ENCODE results near the gene RPL22.
"Not testable (repeated sequence)": the region's sequence is repeated elsewhere in the genome, so short reads cannot be mapped to it uniquely, and the experiment has no call there.

Gene RPL22

DNA sequence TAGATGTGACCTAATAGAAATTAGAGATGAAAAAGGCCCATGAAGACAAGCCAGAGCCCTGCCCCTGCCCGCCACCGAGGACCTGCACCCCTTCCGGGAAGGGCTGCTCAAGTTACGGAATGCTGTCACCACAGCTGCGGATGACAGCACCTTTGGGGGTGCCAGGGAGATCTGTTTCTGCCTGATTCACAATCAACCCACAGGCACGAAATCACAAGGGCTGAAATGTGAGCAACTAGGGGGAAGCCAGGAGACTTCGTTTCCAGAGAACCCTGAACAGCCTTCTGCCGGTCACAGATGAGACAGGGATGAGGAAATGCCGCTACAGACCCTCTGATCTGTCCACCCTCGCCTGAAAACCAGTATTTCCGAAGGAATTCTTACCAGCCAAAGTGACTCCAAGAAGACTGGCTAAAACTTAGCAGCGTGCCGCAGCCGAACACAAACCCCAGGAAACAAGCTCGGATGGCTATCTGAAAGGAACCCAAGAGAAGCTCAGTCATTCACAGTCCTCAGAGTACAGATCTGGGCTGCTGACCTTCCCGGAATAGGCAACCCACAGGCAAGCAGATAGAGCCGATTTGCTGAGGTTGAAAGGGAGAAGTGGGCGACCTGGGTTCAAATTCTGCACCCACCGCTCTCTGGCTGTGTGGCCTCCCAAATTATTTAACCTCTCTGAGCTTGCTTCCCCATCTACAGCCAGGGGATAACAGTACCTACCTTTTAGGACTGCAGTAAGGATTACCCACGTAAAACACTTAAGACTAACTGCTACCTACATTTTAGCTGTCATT, 35.3 kb upstream of the RPL22 start:
- DNase-seq (ENCODE audit: insufficient read length, low spot score) (no peak), FAIRE-seq (peak; percentile 75)
- no peak for TF ChIP-seq POLR2AphosphoS5 (IDR thresholded peaks at IDR 0.05; ENCODE audit: low read depth, low read length)
- TF ChIP-seq SPI1 (IDR thresholded peaks at IDR 0.05; ENCODE audit: low read depth, low read length), result no peak
- TF ChIP-seq POU2F2 (IDR thresholded peaks at IDR 0.05; ENCODE audit: low read depth, low read length), result no peak
- TF ChIP-seq POLR2A (IDR thresholded peaks at IDR 0.05; ENCODE audit: low read depth, low read length), result no peak
- TF ChIP-seq PAX5 (IDR thresholded peaks at IDR 0.05; ENCODE audit: insufficient read depth, low read length, severe bottlenecking), result no peak
- TF ChIP-seq TAF1 (IDR thresholded peaks at IDR 0.05; ENCODE audit: low read depth, low read length), result no peak

DNA sequence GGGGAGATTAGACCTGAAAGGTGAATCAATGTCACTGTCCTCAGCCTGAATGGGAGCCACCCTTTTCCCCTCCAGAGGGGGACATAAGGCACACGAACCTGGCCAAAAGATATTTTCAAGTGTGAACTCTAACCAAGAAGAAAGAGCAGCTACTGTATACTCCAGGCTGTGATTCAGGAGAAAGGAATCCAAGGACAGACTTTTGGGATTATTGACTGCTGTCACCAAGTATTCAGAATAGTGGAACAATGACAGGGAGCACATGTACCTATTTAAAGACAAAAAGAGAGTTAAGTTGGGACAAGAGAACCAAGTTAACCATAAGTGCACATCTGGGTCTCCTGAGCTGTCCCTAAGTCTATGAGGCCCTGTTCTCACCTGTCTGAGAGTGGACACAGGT, 34.0 kb upstream of the RPL22 start:
- TF ChIP-seq SPI1 (IDR thresholded peaks at IDR 0.05; ENCODE audit: low read depth, low read length), result no peak
- TF ChIP-seq TAF1 (IDR thresholded peaks at IDR 0.05; ENCODE audit: low read depth, low read length), result no peak
- TF ChIP-seq POLR2A (IDR thresholded peaks at IDR 0.05; ENCODE audit: low read depth, low read length), result no peak
- no peak for TF ChIP-seq POLR2AphosphoS5 (IDR thresholded peaks at IDR 0.05; ENCODE audit: low read depth, low read length)
- TF ChIP-seq POU2F2 (IDR thresholded peaks at IDR 0.05; ENCODE audit: low read depth, low read length), result no peak
- no peak for TF ChIP-seq PAX5 (IDR thresholded peaks at IDR 0.05; ENCODE audit: insufficient read depth, low read length, severe bottlenecking)
- no peak for FAIRE-seq

DNA sequence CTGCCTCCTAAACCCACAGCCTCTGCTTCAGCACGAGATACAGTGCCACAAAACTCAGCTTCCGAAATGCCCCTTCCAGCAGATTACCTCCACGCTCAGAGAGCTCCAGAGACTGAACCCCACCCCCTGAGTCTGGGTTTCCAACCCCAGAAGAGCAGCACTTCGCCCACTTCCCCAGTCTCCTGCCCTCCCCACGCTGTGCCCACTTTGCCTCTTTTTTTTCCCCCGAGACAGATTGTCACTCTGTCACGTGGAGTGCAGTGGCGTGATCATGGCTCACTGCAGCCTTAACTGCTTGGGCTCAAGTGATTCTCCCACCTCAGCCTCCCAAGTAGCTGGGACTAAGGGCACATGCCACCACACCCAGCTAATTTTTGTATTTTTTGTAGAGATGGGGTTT, 26.3 kb upstream of the RPL22 start:
- FAIRE-seq, result no peak
- no peak for DNase-seq (ENCODE audit: insufficient read length, low spot score)
- TF ChIP-seq SPI1 (IDR thresholded peaks at IDR 0.05; ENCODE audit: low read depth, low read length) (no peak), POLR2A (IDR thresholded peaks at IDR 0.05; ENCODE audit: low read depth, low read length) (no peak), POLR2AphosphoS5 (IDR thresholded peaks at IDR 0.05; ENCODE audit: low read depth, low read length) (no peak), PAX5 (IDR thresholded peaks at IDR 0.05; ENCODE audit: insufficient read depth, low read length, severe bottlenecking) (no peak), TAF1 (IDR thresholded peaks at IDR 0.05; ENCODE audit: low read depth, low read length) (no peak), POU2F2 (IDR thresholded peaks at IDR 0.05; ENCODE audit: low read depth, low read length) (no peak)

More for the DNA sequence above, 34.0 kb upstream of the RPL22 start:
- DNase-seq (ENCODE audit: insufficient read length, low spot score), result no peak

DNA sequence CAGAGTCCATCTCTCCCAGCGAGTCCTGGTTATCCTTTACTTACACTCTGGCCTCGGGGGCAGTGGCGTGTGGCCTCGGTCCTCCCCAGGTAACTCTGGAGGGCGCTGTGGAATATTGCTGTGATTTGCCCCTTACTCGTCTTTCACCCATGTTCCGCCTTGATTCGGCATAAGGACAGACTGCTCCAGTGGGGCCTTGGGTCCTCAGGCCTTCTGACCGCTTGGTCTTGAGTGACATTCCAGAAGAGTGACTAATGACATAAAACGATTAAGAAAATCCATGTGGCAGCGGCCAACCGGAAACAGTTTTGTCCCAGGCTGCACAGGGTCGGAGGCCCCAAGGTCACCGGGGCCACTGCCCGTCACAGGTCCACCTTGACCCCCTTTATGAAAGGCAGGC, 25.3 kb upstream of the RPL22 start:
- FAIRE-seq, result no peak
- TF ChIP-seq POLR2A (IDR thresholded peaks at IDR 0.05; ENCODE audit: low read depth, low read length), result no peak
- DNase-seq (ENCODE audit: insufficient read length, low spot score), result no peak

DNA sequence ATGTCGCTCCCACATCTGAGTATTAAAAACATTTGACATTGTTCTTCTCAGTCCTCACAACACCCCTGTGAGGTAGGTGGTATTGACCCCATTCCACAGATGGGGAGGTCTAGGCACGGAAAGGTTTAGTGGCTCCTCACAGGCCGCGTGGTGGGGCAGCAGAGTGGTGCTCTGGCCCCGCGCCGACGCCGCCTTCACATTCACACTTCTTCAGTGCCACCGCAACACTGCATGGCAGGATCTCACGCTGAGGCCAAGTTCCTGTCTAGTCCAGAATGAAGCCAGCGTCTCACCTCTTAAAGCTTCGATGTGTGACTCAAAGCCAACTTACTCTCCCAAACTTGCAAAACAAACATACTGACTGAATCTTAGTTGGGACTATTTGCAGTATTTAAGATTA, 24.2 kb upstream of the RPL22 start:
- TF ChIP-seq POLR2AphosphoS5 (IDR thresholded peaks at IDR 0.05; ENCODE audit: low read depth, low read length), result no peak
- no peak for TF ChIP-seq POU2F2 (IDR thresholded peaks at IDR 0.05; ENCODE audit: low read depth, low read length)
- no peak for TF ChIP-seq PAX5 (IDR thresholded peaks at IDR 0.05; ENCODE audit: insufficient read depth, low read length, severe bottlenecking)
- TF ChIP-seq POLR2A (IDR thresholded peaks at IDR 0.05; ENCODE audit: low read depth, low read length), result no peak
- no peak for TF ChIP-seq SPI1 (IDR thresholded peaks at IDR 0.05; ENCODE audit: low read depth, low read length)
- no peak for TF ChIP-seq TAF1 (IDR thresholded peaks at IDR 0.05; ENCODE audit: low read depth, low read length)
- no peak for FAIRE-seq
- no peak for DNase-seq (ENCODE audit: insufficient read length, low spot score)

DNA sequence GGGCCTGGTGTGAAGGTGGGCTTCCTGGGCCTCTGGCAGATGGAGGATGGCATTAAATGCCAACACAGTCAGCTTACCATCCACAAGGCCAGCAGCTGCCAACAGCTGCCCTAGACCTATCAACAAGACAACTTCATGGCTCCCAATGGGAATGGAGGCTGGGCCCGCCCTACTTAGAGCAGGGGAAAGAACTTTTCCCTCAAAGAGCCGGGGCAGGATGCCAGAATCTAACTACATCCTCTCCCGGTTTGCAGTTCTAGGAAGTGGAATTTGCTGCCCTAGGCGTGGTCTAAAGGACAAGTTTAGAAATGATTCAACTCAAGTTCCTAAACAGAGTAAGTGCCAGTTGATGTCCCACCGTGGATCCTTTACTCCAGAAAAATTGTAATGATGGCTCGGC, 23.2 kb upstream of the RPL22 start:
- TF ChIP-seq TAF1 (IDR thresholded peaks at IDR 0.05; ENCODE audit: low read depth, low read length) (no peak), POLR2A (IDR thresholded peaks at IDR 0.05; ENCODE audit: low read depth, low read length) (no peak), PAX5 (IDR thresholded peaks at IDR 0.05; ENCODE audit: insufficient read depth, low read length, severe bottlenecking) (no peak), POLR2AphosphoS5 (IDR thresholded peaks at IDR 0.05; ENCODE audit: low read depth, low read length) (no peak), POU2F2 (IDR thresholded peaks at IDR 0.05; ENCODE audit: low read depth, low read length) (no peak), SPI1 (IDR thresholded peaks at IDR 0.05; ENCODE audit: low read depth, low read length) (no peak)
- FAIRE-seq (no peak), DNase-seq (ENCODE audit: insufficient read length, low spot score) (no peak)

DNA sequence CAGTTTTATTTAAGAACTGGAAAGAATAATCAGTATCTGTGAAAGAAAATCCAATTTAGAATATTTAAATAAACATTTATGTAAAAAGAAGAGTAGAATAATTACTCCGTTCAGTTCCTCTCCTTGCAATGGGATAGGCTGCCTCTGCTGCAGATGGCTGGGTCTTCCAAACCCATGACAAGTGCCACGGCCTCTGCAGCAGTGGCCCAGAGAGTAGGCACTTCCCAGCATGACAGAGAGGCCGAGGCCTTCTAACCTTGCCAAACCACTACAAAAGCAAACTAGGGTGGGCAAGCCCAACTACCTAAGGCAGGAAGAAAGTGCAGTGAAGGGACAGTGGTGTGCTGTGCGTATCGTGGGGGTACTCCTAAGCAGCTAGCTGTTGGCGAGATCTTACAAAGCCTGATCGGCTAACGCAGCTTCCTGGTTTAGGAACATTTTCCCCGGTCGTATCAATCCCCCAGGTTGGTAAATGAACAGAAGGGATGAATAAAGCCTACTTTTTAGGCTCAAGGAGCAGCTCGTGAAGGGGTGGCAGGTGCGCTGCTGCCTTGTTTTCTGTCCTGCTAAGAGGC, 21.9 kb upstream of the RPL22 start:
- FAIRE-seq (no peak), DNase-seq (ENCODE audit: insufficient read length, low spot score) (no peak)
- TF ChIP-seq SPI1 (IDR thresholded peaks at IDR 0.05; ENCODE audit: low read depth, low read length), result no peak
- TF ChIP-seq POLR2AphosphoS5 (IDR thresholded peaks at IDR 0.05; ENCODE audit: low read depth, low read length), result peak; percentile 61; the same call in 1 of the 2 replicates
- TF ChIP-seq TAF1 (IDR thresholded peaks at IDR 0.05; ENCODE audit: low read depth, low read length), result no peak
- TF ChIP-seq POLR2A (IDR thresholded peaks at IDR 0.05; ENCODE audit: low read depth, low read length), result no peak

DNA sequence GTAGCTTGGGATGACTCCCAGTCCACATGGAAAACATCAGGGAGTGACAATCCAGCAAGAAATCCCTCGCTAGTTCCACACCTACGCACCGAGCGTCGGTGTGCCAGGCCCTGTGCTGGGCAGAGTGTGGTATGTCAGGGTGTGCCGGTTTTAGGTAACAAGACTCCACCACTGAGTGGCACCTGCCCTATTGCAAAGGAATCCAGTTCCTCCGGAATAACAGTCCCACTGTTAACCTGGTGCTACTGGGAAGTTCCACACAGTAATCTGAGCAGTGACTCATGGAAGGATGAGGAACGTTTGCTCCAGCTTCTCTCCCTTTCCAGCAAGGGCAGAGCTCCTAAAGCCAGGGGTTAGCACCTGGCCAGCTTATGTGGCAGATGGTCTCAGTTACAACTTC, 20.8 kb upstream of the RPL22 start:
- FAIRE-seq, result no peak
- DNase-seq (ENCODE audit: insufficient read length, low spot score), result no peak
- no peak for TF ChIP-seq POLR2AphosphoS5 (IDR thresholded peaks at IDR 0.05; ENCODE audit: low read depth, low read length)
- TF ChIP-seq TAF1 (IDR thresholded peaks at IDR 0.05; ENCODE audit: low read depth, low read length), result no peak

DNA sequence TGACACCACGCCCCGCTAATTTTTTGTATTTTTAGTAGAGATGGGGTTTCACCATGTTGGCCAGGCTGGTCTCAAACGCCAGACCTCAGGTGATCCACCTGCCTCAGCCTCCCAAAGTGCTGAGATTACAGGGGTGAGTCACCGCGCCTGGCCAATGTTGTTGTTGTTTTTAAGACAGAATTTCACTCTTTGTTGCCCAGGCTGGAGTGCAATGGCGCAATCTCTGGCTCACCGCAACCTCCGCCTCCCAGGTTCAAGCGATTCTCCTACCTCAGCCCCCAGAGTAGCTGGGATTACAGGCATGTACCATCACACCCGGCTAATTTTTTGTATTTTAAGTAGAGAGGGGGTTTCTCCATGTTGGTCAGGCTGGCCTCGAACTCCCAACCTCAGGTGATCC, 20.2 kb upstream of the RPL22 start:
- DNase-seq (ENCODE audit: insufficient read length, low spot score), result not testable (repeated sequence)

DNA sequence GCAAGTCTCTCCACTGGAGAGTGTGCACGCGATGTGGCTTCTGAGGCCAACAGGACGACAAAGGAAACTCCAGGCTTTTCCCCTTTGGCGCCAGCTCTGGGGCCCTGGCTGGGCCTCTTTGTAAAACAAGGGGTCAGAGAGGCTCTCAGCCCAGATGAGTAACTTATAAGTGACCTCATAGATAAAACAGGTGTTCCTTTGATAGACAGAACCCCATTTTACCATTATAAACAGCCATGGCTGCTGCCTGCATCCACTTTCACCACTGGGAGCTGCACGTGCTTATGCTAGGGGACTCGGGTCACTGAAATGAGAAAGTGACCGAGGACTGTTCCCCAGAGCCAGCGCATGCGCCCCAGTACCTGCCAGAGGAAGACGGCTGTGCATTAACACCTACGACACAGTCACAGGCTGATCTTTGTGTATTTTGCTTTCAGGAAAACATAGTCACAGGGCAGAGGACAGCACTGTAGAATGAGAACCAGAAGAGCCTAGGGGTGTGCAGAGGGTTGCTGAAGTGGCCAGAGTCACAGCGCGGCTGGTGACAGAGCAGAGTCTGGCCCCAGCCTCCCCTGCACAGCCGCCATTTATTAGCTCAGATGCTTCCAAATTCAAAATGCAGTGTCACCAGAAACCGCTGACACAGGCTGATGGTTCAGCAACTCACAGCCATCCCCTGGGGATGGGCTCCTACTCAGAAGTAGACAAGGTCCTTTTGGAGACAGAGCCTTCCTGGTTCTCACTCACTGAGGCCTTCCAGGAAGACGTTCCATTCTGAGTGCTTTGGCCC, 19.2 kb upstream of the RPL22 start:
- TF ChIP-seq PAX5 (IDR thresholded peaks at IDR 0.05; ENCODE audit: insufficient read depth, low read length, severe bottlenecking), result no peak
- no peak for TF ChIP-seq TAF1 (IDR thresholded peaks at IDR 0.05; ENCODE audit: low read depth, low read length)
- TF ChIP-seq SPI1 (IDR thresholded peaks at IDR 0.05; ENCODE audit: low read depth, low read length), result no peak
- no peak for TF ChIP-seq POLR2A (IDR thresholded peaks at IDR 0.05; ENCODE audit: low read depth, low read length)
- TF ChIP-seq POLR2AphosphoS5 (IDR thresholded peaks at IDR 0.05; ENCODE audit: low read depth, low read length), result no peak
- no peak for TF ChIP-seq POU2F2 (IDR thresholded peaks at IDR 0.05; ENCODE audit: low read depth, low read length)
- DNase-seq (ENCODE audit: insufficient read length, low spot score) (no peak), FAIRE-seq (no peak)

More for the DNA sequence above, 20.2 kb upstream of the RPL22 start:
- not testable (repeated sequence) for FAIRE-seq
